GM12878 (cell line): ENCODE measurements around the gene ARVCF. TPM values are rescaled to one million over a fixed set of nuclear protein-coding genes. Genes with fewer than 3 reads are reported as not detected.

Experiments
- ATAC-seq: fragments of 200-7000 bp; cut with Tn5 transposase; 3 replicates; pipeline ENCODE4 v1.9.1; 2020; ENCODE audit warnings: mild to moderate bottlenecking, moderate library complexity
- BruUV-seq: library from RNA; stranded (reverse); fragments of 400-500 nt; replicated peaks from 2 replicates; lab custom pipeline; 2021; lab: Mats Ljungman, UMichigan
- CTCF ChIA-PET: fragments of 300-600 bp; sonication (Branson Sonifier 250); formaldehyde crosslinking; extraction: SDS; loops from one replicate; lab custom pipeline; 2021; ENCODE audit warnings: inconsistent platforms; lab: Yijun Ruan, JAX
- POLR2A ChIA-PET: fragments of 350-600 bp; formaldehyde crosslinking; extraction: SDS; loops from one replicate; lab custom pipeline; 2021; ENCODE audit warnings: inconsistent platforms; lab: Charles Lee
- RAD21 ChIA-PET: fragments of 300-600 bp; sonication (Branson Sonifier 250); formaldehyde crosslinking; loops from one replicate; lab custom pipeline; 2023; ENCODE audit warnings: antibody characterized with exemption; ENCODE audit not compliant: unreplicated experiment; lab: Charles Lee
- SMC1A ChIA-PET: fragments of 300-600 bp; sonication (Branson Sonifier 250); formaldehyde crosslinking; loops from one replicate; lab custom pipeline; 2023; ENCODE audit not compliant: unreplicated experiment, uncharacterized antibody; lab: Charles Lee
- DNase-seq: peaks from one replicate; pipeline ENCODE4 v3.0.0-alpha.2; 2011; ENCODE audit warnings: low read depth, low spot score
- FAIRE-seq: peaks from 3 replicates; lab custom pipeline; 2011; peaks lifted over from hg19 to GRCh38; lab: Jason Lieb, UNC
- H2AFZ ChIP-seq: 2 replicates; pipeline ENCODE4 v1.6.0; 2011; ENCODE audit warnings: low read depth, low read length, control low read depth; ENCODE audit not compliant: control insufficient read depth
- H3K27ac ChIP-seq: 2 replicates; pipeline ENCODE4 v1.5.1; 2011; ENCODE audit warnings: control low read depth; ENCODE audit not compliant: control insufficient read depth, insufficient read depth
- H3K27me3 ChIP-seq, 2 experiments: replicated peaks in 1 of 2; 2 replicates each; pipeline versions ENCODE4 v1.6.0 to v1.6.1; 2011; ENCODE audit warnings: low read length in 1 of 2; ENCODE audit not compliant: control insufficient read depth in 2 of 2, insufficient read depth in 2 of 2
- H3K36me3 ChIP-seq, 2 experiments: 2 replicates each; pipeline ENCODE4 v1.5.1; 2011; ENCODE audit warnings: low read length in 1 of 2; ENCODE audit not compliant: control insufficient read depth in 2 of 2, insufficient read depth in 2 of 2
- H3K4me1 ChIP-seq: 2 replicates; pipeline ENCODE4 v1.6.1; 2011; ENCODE audit warnings: mild to moderate bottlenecking, low read length, moderate library complexity, mixed read lengths; ENCODE audit not compliant: control insufficient read depth, insufficient read depth
- H3K4me2 ChIP-seq: 2 replicates; pipeline ENCODE4 v1.6.0; 2011; ENCODE audit warnings: control low read depth; ENCODE audit not compliant: control insufficient read depth, insufficient read depth
- H3K4me3 ChIP-seq: fragments of 200-600 bp; sonication (generic); 2 replicates; pipeline ENCODE4 v1.5.1; 2016
- H3K79me2 ChIP-seq: 2 replicates; pipeline ENCODE4 v1.6.0; 2011; ENCODE audit warnings: low read length; ENCODE audit not compliant: control insufficient read depth, insufficient read depth
- H3K9ac ChIP-seq: 2 replicates; pipeline ENCODE4 v1.8.0; 2011; ENCODE audit warnings: low read length, control low read depth, mixed read lengths; ENCODE audit not compliant: control insufficient read depth, insufficient read depth
- H3K9me3 ChIP-seq: replicated peaks from 3 replicates; pipeline ENCODE4 v1.5.1; 2011; ENCODE audit warnings: mild to moderate bottlenecking, low read length; ENCODE audit not compliant: control insufficient read depth, insufficient read depth
- H4K20me1 ChIP-seq: 2 replicates; pipeline ENCODE4 v1.6.0; 2011; ENCODE audit not compliant: control insufficient read depth, insufficient read depth
- BHLHE40 ChIP-seq, 2 experiments: fragments of 450-650 bp in 1 of 2; IDR thresholded peaks; 2 replicates each; pipeline ENCODE4 v1.6.1; 2011 to 2017; ENCODE audit warnings: low read depth in 2 of 2, borderline replicate concordance in 1 of 2, improper control_type of control experiment in 1 of 2, low read length in 1 of 2, mild to moderate bottlenecking in 1 of 2
- BMI1 ChIP-seq: fragments of 450-650 bp; IDR thresholded peaks from 2 replicates; pipeline ENCODE4 v1.6.1; 2016; ENCODE audit warnings: mild to moderate bottlenecking, moderate library complexity, borderline replicate concordance
- CBX5 ChIP-seq: sonication (generic); IDR thresholded peaks from 2 replicates; pipeline ENCODE4 v1.6.1; 2016; ENCODE audit warnings: low read depth, moderate library complexity, mild to moderate bottlenecking, inconsistent platforms
- HDAC6 ChIP-seq: fragments of 200-600 bp; sonication (generic); IDR thresholded peaks from one replicate; pipeline ENCODE4 v1.8.0; 2017; ENCODE audit warnings: antibody characterized with exemption; ENCODE audit not compliant: unreplicated experiment
- JUNB ChIP-seq: IDR thresholded peaks from 2 replicates; pipeline ENCODE4 v1.6.1; 2016; ENCODE audit warnings: antibody characterized with exemption, mild to moderate bottlenecking
- MYC ChIP-seq: IDR thresholded peaks from 2 replicates; pipeline ENCODE4 v1.6.1; 2011; ENCODE audit warnings: mild to moderate bottlenecking, low read length, moderate library complexity, inconsistent platforms; ENCODE audit not compliant: insufficient read depth, insufficient replicate concordance, insufficient read length, severe bottlenecking
- POLR2AphosphoS5 ChIP-seq: IDR thresholded peaks from 2 replicates; pipeline ENCODE4 v1.6.1; 2011; ENCODE audit warnings: mild to moderate bottlenecking, low read length, inconsistent platforms
- TCF12 ChIP-seq: IDR thresholded peaks from 2 replicates; pipeline ENCODE4 v1.6.1; 2011; ENCODE audit warnings: low read depth, mild to moderate bottlenecking, low read length
- WGBS: methylation state at CpG from one replicate; pipeline ENCODE4 v1.1.6; 2016; ENCODE audit warnings: low lambda C conversion rate; ENCODE audit not compliant: insufficient replicate concordance, insufficient coverage; ENCODE audit errors: missing lambda C conversion rate; 5-methylcytosine and 5-hydroxymethylcytosine counted together
- in situ Hi-C: fragments of 300-500 bp; cut with MboI; formaldehyde crosslinking; loops from 9 replicates; pipeline ENCODE4 v1.14.3; 2018; ENCODE audit warnings: mixed read lengths
- intact Hi-C: fragments of 100-400 bp; cut with micrococcal nuclease; formaldehyde crosslinking; loops from one replicate; pipeline ENCODE4 v1.14.2; 2022; ENCODE audit not compliant: unreplicated experiment
- polyA plus RNA-seq, 11 experiments: library from polyadenylated mRNA; depleted of rRNA in 4 of 11; unstranded in 6 of 11; stranded (reverse) in 5 of 11; fragments of >200 nt; fragmentation: Nextera tagmentation in 4 of 11; fragmentation: Illumina TruSeq in 1 of 11; extraction: Ambion mirVana in 4 of 11; extraction: Trizol in 1 of 11; gene quantifications; 1 replicate in 1 of 11; 2 replicates in 10 of 11; pipeline versions ENCODE4 v1.2.1 to v1.2.3, GENCODE V29; 2011 to 2016; ENCODE audit warnings: inconsistent platforms in 2 of 11, missing spikeins in 2 of 11, low read depth in 1 of 11
- total RNA-seq, 4 experiments: library from RNA; depleted of rRNA in 3 of 4; stranded (reverse); fragments of >200 nt in 3 of 4; fragmentation: Illumina TruSeq in 1 of 4; extraction: Trizol in 1 of 4; gene quantifications; 2 replicates each; pipeline versions ENCODE4 v1.2.1 to v1.2.3, GENCODE V29; 2013 to 2021
- TF ChIP-seq, protein P1 (sequence below): IDR thresholded peaks from 2 replicates; pipeline ENCODE4 v1.6.1; 2012; ENCODE audit warnings: low read depth, low read length, improper control_type of control experiment

The ARVCF gene
- total and polyA plus RNA-seq, 10 of the 15 experiments (the other 5 are each of a cell fraction or from before 2014, with no cell fraction given), result 0.13 to 1.9 (median 1.0) TPM; not detected in 2

DNA sequence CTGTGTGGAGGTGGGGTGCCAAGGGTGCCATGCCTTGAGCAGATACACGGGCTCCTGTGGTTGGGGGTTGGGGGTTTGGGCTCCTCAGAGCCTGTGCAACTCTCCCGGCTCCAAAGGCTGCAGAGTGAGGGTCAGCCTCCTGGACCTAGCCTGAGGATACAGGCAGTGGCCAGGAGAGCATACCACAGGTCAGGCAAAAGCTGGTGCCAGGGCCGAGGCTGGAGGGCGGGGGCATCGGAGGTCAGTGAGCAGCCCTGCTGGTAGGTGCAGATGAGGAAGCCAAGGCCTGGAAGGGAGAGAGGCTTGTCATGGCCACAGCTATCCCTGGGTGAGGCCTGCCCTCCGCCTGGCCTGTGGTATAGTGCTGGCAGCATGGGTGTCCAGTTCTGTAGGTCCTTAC lies 37.9 kb upstream of the ARVCF start:
- Histone ChIP-seq H3K9me3 (no peaks in the 10 kb centered on the region), H3K79me2 (no peaks in the 10 kb centered on the region), H3K36me3 (peaks cover 6 to 8% of the 10 kb centered on the region in 2 experiments; a peak in 3 of 4 replicates), H3K4me2 (no peak overlapping the region), H3K27me3 (no peaks in the 10 kb centered on the region), H2AFZ (no peak overlapping the region), H3K27ac (no peak overlapping the region)
- intact Hi-C loops, result no loop called here
- no peak for FAIRE-seq
- POLR2A ChIA-PET, result no interaction called here
- RAD21 ChIA-PET, result no interaction called here
- in situ Hi-C loops, result no loop called here
- TF ChIP-seq, protein P1, sequence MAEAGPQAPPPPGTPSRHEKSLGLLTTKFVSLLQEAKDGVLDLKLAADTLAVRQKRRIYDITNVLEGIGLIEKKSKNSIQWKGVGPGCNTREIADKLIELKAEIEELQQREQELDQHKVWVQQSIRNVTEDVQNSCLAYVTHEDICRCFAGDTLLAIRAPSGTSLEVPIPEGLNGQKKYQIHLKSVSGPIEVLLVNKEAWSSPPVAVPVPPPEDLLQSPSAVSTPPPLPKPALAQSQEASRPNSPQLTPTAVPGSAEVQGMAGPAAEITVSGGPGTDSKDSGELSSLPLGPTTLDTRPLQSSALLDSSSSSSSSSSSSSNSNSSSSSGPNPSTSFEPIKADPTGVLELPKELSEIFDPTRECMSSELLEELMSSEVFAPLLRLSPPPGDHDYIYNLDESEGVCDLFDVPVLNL, result no peak
- TF ChIP-seq CBX5, result no peak
- TF ChIP-seq MYC, result no peak
- TF ChIP-seq BMI1, result no peak
- TF ChIP-seq TCF12, result no peak
- TF ChIP-seq POLR2AphosphoS5, result no peak
- no peak for TF ChIP-seq JUNB
- no peak for TF ChIP-seq HDAC6
- no peak for TF ChIP-seq BHLHE40 (IDR thresholded peaks at IDR 0.05; ENCODE audit: borderline replicate concordance in 1 of 2, low read depth in 2 of 2, low read length in 1 of 2)
- TF ChIP-seq, all 136 proteins: peak for 0
- no TSS peak for BruUV-seq
- Histone ChIP-seq H4K20me1 (no peaks in the 10 kb centered on the region), H3K4me1 (no peaks in the 10 kb centered on the region), H3K9ac (no peak overlapping the region), H3K4me3 (no peak overlapping the region)
- SMC1A ChIA-PET, result no interaction called here
- ATAC-seq (no peak), DNase-seq (no peak)
- 92% methylated on average over 6 of the region's 6 CpGs for WGBS
- CTCF ChIA-PET, result no interaction called here
